Measurements from ENCODE around the gene BRIX1. TPM values are rescaled to one million over a fixed set of nuclear protein-coding genes. Genes with fewer than 3 reads are reported as not detected.

Gene BRIX1
- total RNA-seq, 1 experiment from 2014 or later, result 77.0 TPM

GRCh38 chr5:34941936-34942335, 26.4 kb downstream of the BRIX1 start:
- H3K4me3 Mint-ChIP-seq, result no peak overlapping the region
- no peak overlapping the region for H3K27ac Mint-ChIP-seq
- no peaks in the 10 kb centered on the region for H3K9me3 Mint-ChIP-seq
- Histone ChIP-seq H3K79me1 (ENCODE audit: insufficient read depth, low read depth, low read length, poor library complexity, severe bottlenecking) (no peaks in the 10 kb centered on the region), H4K8ac (replicated peaks; ENCODE audit: insufficient read length, low read depth, low read length) (no peak overlapping the region), H2BK12ac (ENCODE audit: insufficient read length, low read depth, low read length) (no peak overlapping the region), H3K18ac (ENCODE audit: insufficient read length, low read depth, low read length) (no peak overlapping the region), H4K5ac (ENCODE audit: insufficient read length, low read depth, low read length) (no peak overlapping the region), H3K79me2 (ENCODE audit: insufficient read depth, low read length) (no peaks in the 10 kb centered on the region), H2BK5ac (ENCODE audit: insufficient read length, low read length) (no peak overlapping the region), H3K27me3 (ENCODE audit: insufficient read depth, low read length) (no peaks in the 10 kb centered on the region), H3K4me2 (ENCODE audit: insufficient read depth, insufficient read length, low read length) (no peak overlapping the region), H3K56ac (ENCODE audit: insufficient read length, low read depth, low read length) (no peak overlapping the region), H4K20me1 (ENCODE audit: control insufficient read depth, insufficient read depth, insufficient read length) (no peaks in the 10 kb centered on the region), H2AFZ (ENCODE audit: low read length) (no peak overlapping the region), H2AK5ac (ENCODE audit: insufficient read length, low read length) (no peak overlapping the region), H3K27ac (ENCODE audit: insufficient read length, low read depth, low read length) (no peak overlapping the region), H3K9me3 (ENCODE audit: control insufficient read depth, low read depth, low read length) (no peaks in the 10 kb centered on the region), H3K4me1 (ENCODE audit: insufficient read depth, low read length) (no peaks in the 10 kb centered on the region), H4K91ac (ENCODE audit: insufficient read length, low read depth, low read length) (no peak overlapping the region), H3K4ac (ENCODE audit: low read depth, low read length) (no peak overlapping the region), H3K9ac (ENCODE audit: extremely low read depth, insufficient read length, low read length) (no peak overlapping the region), H3K14ac (ENCODE audit: insufficient read depth, low read length) (no peak overlapping the region), H2BK20ac (ENCODE audit: low read depth, low read length, poor library complexity, severe bottlenecking) (no peak overlapping the region), H3K23me2 (ENCODE audit: insufficient read length, low read depth, low read length, poor library complexity, severe bottlenecking) (peaks cover 3% of the 10 kb centered on the region), H3T11ph (ENCODE audit: low read length) (no peak overlapping the region), H3K23ac (ENCODE audit: insufficient read length, low read depth, low read length) (no peak overlapping the region), H2BK120ac (ENCODE audit: low read depth, low read length, poor library complexity, severe bottlenecking) (no peak overlapping the region), H2BK15ac (ENCODE audit: low read depth, low read length) (no peak overlapping the region)
- H3K36me3 Mint-ChIP-seq (ENCODE audit: insufficient read depth in 1 of 3, low read depth in 3 of 3), result peaks cover 17 to 81% (median 64%) of the 10 kb centered on the region in 3 experiments; a peak in 6 of 7 replicates
- no CpG with 5 or more reads among the region's 3 CpGs for WGBS (ENCODE audit: extremely low coverage, insufficient read length, low lambda C conversion rate)
- DNase-seq, result no peak
- H3K27me3 Mint-ChIP-seq (ENCODE audit: low read depth), result no peaks in the 10 kb centered on the region
- TF ChIP-seq CTCF (conservative IDR thresholded peaks at IDR 0.05), result no peak
- no peaks in the 10 kb centered on the region for H3K4me1 Mint-ChIP-seq
